Measurements from ENCODE around the gene MCC.

DNA sequence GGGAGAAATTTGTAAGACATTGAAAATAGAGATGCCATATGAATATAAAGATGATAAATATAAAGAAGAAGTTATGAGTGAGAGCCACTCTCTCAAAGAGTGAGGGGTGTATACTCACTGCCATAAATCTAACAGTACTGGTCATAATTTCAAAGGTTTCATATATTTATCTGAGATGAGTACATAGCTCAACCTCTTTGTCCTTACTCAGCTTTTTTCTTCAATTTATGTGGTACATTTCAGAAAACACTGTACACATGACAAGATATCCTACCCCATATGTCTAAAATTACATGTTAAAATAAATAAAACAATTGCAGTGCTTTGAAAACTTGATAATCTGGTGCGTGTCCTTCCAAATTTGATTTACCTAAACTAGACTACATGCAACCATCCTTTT, 5.2 kb upstream of the MCC start:
- TF ChIP-seq, protein P1, sequence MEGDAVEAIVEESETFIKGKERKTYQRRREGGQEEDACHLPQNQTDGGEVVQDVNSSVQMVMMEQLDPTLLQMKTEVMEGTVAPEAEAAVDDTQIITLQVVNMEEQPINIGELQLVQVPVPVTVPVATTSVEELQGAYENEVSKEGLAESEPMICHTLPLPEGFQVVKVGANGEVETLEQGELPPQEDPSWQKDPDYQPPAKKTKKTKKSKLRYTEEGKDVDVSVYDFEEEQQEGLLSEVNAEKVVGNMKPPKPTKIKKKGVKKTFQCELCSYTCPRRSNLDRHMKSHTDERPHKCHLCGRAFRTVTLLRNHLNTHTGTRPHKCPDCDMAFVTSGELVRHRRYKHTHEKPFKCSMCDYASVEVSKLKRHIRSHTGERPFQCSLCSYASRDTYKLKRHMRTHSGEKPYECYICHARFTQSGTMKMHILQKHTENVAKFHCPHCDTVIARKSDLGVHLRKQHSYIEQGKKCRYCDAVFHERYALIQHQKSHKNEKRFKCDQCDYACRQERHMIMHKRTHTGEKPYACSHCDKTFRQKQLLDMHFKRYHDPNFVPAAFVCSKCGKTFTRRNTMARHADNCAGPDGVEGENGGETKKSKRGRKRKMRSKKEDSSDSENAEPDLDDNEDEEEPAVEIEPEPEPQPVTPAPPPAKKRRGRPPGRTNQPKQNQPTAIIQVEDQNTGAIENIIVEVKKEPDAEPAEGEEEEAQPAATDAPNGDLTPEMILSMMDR (IDR thresholded peaks at IDR 0.05) = no peak
- no peak for TF ChIP-seq POLR2A (IDR thresholded peaks at IDR 0.05)
